ENCODE measurements around the gene TAP1. TPM values are rescaled to one million over a fixed set of nuclear protein-coding genes. Genes with fewer than 3 reads are reported as not detected.

TAP1 gene
- total and polyA plus RNA-seq, 8 donors = 7.8 to 32.1 (median 15.2) TPM

DNA sequence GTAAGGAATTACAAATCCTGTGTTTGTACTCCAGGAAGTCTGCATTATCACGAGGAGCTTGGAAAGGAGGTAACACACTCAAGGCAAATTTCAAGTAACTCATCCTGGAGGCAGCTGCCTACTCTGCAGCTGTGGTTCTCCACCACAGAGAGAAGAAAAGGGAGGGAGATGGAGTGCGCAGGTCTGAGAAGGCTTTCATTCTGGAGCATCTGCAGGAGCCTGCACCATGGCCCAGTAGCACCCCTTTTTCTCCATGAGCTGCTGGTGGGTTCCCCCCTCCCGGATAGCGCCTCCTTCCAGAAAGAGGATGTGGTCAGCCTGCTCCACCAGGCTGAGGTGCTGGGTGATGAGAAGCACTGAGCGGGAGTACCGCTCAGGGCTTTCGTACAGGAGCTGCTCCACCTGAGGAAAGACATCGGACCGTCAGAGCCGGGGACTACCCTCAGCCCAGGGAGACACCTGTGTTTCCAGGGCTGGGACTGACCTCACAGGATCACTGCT, 8.1 kb downstream of the TAP1 start:
- intact Hi-C loops (cut with DNase I) = no loop called here
- TF ChIP-seq, protein P1, sequence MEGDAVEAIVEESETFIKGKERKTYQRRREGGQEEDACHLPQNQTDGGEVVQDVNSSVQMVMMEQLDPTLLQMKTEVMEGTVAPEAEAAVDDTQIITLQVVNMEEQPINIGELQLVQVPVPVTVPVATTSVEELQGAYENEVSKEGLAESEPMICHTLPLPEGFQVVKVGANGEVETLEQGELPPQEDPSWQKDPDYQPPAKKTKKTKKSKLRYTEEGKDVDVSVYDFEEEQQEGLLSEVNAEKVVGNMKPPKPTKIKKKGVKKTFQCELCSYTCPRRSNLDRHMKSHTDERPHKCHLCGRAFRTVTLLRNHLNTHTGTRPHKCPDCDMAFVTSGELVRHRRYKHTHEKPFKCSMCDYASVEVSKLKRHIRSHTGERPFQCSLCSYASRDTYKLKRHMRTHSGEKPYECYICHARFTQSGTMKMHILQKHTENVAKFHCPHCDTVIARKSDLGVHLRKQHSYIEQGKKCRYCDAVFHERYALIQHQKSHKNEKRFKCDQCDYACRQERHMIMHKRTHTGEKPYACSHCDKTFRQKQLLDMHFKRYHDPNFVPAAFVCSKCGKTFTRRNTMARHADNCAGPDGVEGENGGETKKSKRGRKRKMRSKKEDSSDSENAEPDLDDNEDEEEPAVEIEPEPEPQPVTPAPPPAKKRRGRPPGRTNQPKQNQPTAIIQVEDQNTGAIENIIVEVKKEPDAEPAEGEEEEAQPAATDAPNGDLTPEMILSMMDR (IDR thresholded peaks at IDR 0.05) = no peak
- H3K9me3 ChIP-seq = no peaks in the 10 kb centered on the region
- peak overlapping the region in 1 of 4 donors; percentile 70 for H3K4me3 ChIP-seq
- no peaks in the 10 kb centered on the region for H3K4me1 ChIP-seq
- peak overlapping the region in 1 of 4 donors; percentile 96 for H3K27ac ChIP-seq
- FAIRE-seq (no peak), DNase-seq (no peak), ATAC-seq (no peak)
- 84 to 86% methylated on average over 10 of the region's 10 CpGs for WGBS, 2 donors
- no peaks in the 10 kb centered on the region for H3K27me3 ChIP-seq
- H3K36me3 ChIP-seq = peaks cover 6 to 7% (median 7%) of the 10 kb centered on the region in 3 donors

DNA sequence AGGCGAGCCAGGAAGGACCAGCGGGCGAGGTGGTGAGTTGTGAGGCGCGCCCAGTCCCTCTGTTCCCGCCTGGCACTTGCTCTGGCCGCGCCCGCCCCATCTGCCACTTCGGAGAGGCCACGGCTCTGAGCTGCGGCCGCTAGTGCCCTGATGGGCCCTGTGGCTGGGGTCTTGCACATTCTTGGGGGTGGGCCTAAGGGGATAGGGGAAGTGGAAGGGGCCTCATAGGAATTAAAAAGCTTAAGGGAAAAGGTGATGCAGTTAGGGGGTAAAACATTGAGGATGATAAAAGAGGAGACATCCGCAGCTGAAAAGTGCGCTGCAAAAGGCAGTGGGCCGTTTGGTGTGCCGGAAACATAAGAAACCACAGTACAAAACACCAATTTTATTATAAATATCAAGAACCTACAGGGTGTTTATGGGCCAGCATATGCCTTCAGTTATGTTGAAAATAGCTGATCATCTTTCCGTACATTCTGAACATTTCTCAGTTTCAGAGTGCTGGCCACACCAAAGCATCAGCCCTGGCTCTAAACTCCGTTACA, 8.6 kb downstream of the TAP1 start:
- Histone ChIP-seq H3K27ac (peak overlapping the region; percentile 54 to 97 (median 82)), H3K4me1 (no peaks in the 10 kb centered on the region), H3K36me3 (peaks cover 6 to 7% (median 7%) of the 10 kb centered on the region in 3 donors), H3K9me3 (no peaks in the 10 kb centered on the region), H3K4me3 (peak overlapping the region; percentile 32 to 92 (median 72)), H3K27me3 (no peaks in the 10 kb centered on the region)
- no peak for ATAC-seq
- intact Hi-C loops (cut with DNase I) = no loop called here
- TF ChIP-seq, protein P1 (IDR thresholded peaks at IDR 0.05) = no peak
- no peak for DNase-seq
- no peak for FAIRE-seq
- WGBS, 2 donors = 28 to 33% methylated on average over 19 of the region's 19 CpGs

GRCh38 chr6:32843979-32844838, 9.3 kb downstream of the TAP1 start, which contains the start of gene PSMB8:
Gene PSMB8 (minus strand): TSS chr6:32844047. CDS start chr6:32843996, 51 bp downstream.
- TF ChIP-seq, protein P1 (IDR thresholded peaks at IDR 0.05) = no peak
- 0 to 1% methylated on average over 38 to 40 of the region's 40 CpGs for WGBS, 2 donors
- DNase-seq (peak; percentile 91 to 98 (median 96)), ATAC-seq (peak; percentile 95 to 99 (median 98)), FAIRE-seq (no peak)
- H3K4me1 ChIP-seq = no peaks in the 10 kb centered on the region
- intact Hi-C loops (cut with DNase I) = no loop called here
- H3K27me3 ChIP-seq = no peaks in the 10 kb centered on the region
- peaks cover 6 to 7% (median 7%) of the 10 kb centered on the region in 3 donors for H3K36me3 ChIP-seq
- no peaks in the 10 kb centered on the region for H3K9me3 ChIP-seq
- H3K4me3 ChIP-seq = peak within 1 kb of the TSS; percentile 32 to 92 (median 72)
- H3K27ac ChIP-seq = peak within 1 kb of the TSS; percentile 54 to 97 (median 82)

- intact Hi-C loops (cut with DNase I) = no loop called here
- peak in 1 of 6 donors; percentile 70 for DNase-seq
- TF ChIP-seq, protein P1 (IDR thresholded peaks at IDR 0.05) = no peak
- Histone ChIP-seq H3K4me3 (peak overlapping the region; percentile 32 to 92 (median 72)), H3K27ac (peak overlapping the region; percentile 54 to 97 (median 82)), H3K4me1 (no peaks in the 10 kb centered on the region), H3K9me3 (no peaks in the 10 kb centered on the region), H3K36me3 (peaks cover 6 to 7% (median 7%) of the 10 kb centered on the region in 3 donors), H3K27me3 (no peaks in the 10 kb centered on the region)
- FAIRE-seq = no peak
- ATAC-seq = no peak
- 12% methylated on average over 28 of the region's 28 CpGs for WGBS, 2 donors
These were observed 10.0 kb downstream of the TAP1 start for GRCh38 chr6:32843331-32843978.
